ENCODE measurements around the gene IL17C. TPM values are rescaled to one million over a fixed set of nuclear protein-coding genes. Genes with fewer than 3 reads are reported as not detected.

Gene IL17C
- total and polyA plus RNA-seq, 3 donors from 2014 or later = 0.75 to 1.5 (median 0.99) TPM

DNA sequence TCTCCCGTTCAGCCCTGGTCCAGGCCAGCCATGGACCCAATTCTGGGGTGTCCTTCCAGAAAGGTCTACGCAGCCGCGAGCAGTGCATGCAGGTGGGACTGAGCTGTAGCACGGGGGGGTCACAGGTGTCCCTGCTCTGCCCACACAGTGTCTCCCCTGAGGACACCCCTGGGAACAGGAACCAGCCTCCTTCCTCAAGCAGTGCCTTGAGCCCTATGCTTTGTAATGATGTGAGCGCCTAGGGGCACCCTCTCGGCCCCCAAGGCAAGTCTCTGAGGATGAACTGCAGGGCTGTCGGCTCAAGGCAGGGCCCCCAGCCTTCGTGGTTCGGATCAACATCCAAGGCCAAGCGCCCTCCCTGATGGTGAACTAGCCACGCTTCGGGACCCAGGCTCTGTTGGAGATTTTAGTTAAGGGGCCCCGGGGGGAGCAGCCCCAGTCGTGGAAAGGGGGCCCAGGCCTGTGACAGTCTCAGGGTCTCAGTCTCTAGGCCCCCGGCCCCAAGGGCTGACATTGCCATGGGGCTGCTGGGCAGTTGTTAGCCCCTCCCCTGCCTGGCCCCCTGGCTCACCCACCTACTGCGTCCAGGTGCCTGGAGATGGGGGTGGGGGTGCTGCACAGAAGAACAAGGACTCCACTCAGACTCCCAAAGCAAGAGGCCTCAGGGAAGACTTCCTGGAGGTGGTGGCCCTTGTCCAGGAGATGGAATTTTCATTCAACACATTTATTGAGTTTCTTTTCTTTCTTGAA is 2.3 kb downstream of the IL17C start:
- 69 to 70% methylated on average over 5 to 17 of the region's 17 CpGs for WGBS, 2 donors
- Histone ChIP-seq H3K4me3 (no peak overlapping the region), H3K27me3 (no peaks in the 10 kb centered on the region), H3K27ac (no peak overlapping the region), H3K9me3 (no peaks in the 10 kb centered on the region), H3K4me1 (no peaks in the 10 kb centered on the region), H3K36me3 (ENCODE audit: low read depth, missing control alignments) (no peaks in the 10 kb centered on the region)
- DNase-seq = no peak
- intact Hi-C loops (cut with DNase I; ENCODE audit: low total_unique reads) = no loop called here
- TF ChIP-seq, protein P1, sequence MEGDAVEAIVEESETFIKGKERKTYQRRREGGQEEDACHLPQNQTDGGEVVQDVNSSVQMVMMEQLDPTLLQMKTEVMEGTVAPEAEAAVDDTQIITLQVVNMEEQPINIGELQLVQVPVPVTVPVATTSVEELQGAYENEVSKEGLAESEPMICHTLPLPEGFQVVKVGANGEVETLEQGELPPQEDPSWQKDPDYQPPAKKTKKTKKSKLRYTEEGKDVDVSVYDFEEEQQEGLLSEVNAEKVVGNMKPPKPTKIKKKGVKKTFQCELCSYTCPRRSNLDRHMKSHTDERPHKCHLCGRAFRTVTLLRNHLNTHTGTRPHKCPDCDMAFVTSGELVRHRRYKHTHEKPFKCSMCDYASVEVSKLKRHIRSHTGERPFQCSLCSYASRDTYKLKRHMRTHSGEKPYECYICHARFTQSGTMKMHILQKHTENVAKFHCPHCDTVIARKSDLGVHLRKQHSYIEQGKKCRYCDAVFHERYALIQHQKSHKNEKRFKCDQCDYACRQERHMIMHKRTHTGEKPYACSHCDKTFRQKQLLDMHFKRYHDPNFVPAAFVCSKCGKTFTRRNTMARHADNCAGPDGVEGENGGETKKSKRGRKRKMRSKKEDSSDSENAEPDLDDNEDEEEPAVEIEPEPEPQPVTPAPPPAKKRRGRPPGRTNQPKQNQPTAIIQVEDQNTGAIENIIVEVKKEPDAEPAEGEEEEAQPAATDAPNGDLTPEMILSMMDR (IDR thresholded peaks at IDR 0.05) = no peak
- no peak for TF ChIP-seq POLR2A (IDR thresholded peaks at IDR 0.05)

DNA sequence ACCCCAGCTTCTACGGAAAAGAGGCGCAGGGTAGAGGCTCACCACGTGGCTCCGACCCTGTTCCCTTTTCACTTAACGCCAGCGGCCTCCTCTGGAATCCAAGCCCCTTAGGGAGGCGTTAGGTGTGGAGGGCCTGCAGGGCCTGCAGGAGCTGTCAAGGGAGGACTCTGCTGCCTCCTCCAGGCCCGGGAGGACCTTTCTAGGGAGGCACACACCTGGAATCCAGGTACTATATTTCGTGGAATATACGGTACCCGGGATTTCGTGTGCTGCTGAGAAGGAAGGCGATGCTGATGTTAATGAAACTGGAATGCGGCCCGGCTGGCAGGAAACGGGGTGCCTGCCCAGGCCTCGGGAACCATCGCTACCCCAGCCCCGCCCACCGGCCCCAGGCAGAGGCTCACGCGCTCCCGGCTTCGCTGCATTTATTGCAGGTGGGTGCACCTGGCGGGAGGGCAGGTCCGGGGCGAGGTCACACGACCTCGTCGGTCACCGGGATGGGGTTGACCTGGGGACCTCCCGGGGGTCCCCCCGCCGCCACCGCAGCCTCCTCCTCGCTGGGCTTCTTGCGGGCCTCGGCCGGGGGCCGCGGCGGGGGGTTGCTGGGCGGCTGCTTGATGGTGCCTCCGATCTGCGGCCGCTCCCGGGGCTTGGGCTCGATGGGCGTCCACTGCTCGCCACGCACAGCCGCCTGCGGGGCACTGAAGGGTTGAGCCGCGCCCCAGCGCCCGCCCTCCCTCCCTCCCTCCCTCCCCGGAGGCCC is 4.7 kb downstream of the IL17C start:
- Histone ChIP-seq H3K4me3 (no peak overlapping the region), H3K27me3 (no peaks in the 10 kb centered on the region), H3K9me3 (no peaks in the 10 kb centered on the region), H3K27ac (no peak overlapping the region), H3K4me1 (no peaks in the 10 kb centered on the region), H3K36me3 (ENCODE audit: low read depth, missing control alignments) (no peaks in the 10 kb centered on the region)
- no peak for TF ChIP-seq POLR2A (IDR thresholded peaks at IDR 0.05)
- TF ChIP-seq, protein P1 (IDR thresholded peaks at IDR 0.05) = no peak
- 82 to 93% methylated on average over 23 to 43 of the region's 58 CpGs for WGBS, 2 donors
- DNase-seq = no peak
- intact Hi-C loops (cut with DNase I; ENCODE audit: low total_unique reads) = no loop called here

DNA sequence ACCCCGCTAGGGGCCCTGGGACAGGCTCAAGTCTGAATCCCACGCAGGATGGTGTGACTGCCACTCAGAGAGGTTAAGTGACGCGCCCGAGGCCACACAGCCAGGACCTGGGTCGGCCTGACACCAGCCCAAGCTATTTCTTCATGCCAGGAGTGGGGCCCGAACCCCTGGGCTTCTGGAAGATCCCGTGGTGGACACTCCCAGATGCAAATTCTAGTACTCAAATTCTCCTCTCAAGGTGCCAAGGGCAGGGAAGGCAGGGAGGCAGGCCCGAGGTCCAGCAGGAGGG is 5.2 kb downstream of the IL17C start:
- Histone ChIP-seq H3K4me3 (no peak overlapping the region), H3K36me3 (ENCODE audit: low read depth, missing control alignments) (no peaks in the 10 kb centered on the region), H3K27ac (no peak overlapping the region), H3K4me1 (no peaks in the 10 kb centered on the region), H3K9me3 (no peaks in the 10 kb centered on the region), H3K27me3 (no peaks in the 10 kb centered on the region)
- intact Hi-C loops (cut with DNase I; ENCODE audit: low total_unique reads) = no loop called here
- no peak for DNase-seq
- 87% methylated on average over 8 of the region's 9 CpGs; no CpG with 5 or more reads in 1 of the 2 donors for WGBS, 2 donors
- TF ChIP-seq POLR2A (IDR thresholded peaks at IDR 0.05) = no peak
- TF ChIP-seq, protein P1 (IDR thresholded peaks at IDR 0.05) = no peak

DNA sequence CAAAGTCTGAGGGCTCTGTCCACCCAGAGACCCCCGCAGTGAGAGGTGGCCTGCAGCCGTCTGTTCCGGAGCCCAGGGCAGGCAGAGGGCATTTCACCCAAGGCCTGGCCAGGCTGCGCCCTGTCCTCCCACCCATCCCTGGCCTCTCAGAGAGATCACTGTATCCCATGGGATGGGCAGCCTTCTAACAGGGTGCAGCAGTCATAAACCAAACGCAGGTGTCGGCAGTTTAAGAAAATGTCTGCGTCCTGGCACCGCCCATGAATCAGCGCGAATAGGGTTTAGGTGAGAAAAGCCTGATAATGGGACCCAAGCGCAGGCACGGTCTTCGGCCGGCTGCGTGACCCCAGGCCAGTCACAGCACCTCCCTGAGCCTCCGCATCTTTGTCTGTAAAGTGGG is 7.1 kb downstream of the IL17C start:
- intact Hi-C loops (cut with DNase I; ENCODE audit: low total_unique reads) = no loop called here
- H3K4me1 ChIP-seq = no peaks in the 10 kb centered on the region
- no peaks in the 10 kb centered on the region for H3K9me3 ChIP-seq
- no peaks in the 10 kb centered on the region for H3K36me3 ChIP-seq (ENCODE audit: low read depth, missing control alignments)
- no peak overlapping the region for H3K4me3 ChIP-seq
- H3K27me3 ChIP-seq = no peaks in the 10 kb centered on the region
- DNase-seq = no peak
- no peak for TF ChIP-seq POLR2A (IDR thresholded peaks at IDR 0.05)
- TF ChIP-seq, protein P1 (IDR thresholded peaks at IDR 0.05) = no peak
- WGBS, 2 donors = 93 to 98% methylated on average over 8 to 16 of the region's 16 CpGs
- no peak overlapping the region for H3K27ac ChIP-seq

All from testis (tissue), 3 donors.